OCI-LY1 (cell line): ENCODE results near the gene TBCEL.

Experiments used
- CTCF ChIP-seq: fragments of 200-600 bp; sonication (generic), shearing (Covaris generic); IDR thresholded peaks from 2 replicates; pipeline ENCODE4 v1.5.1; 2017; ENCODE audit warnings: mild to moderate bottlenecking, antibody characterized with exemption, low read length, moderate library complexity, mixed read lengths
- EZH2 ChIP-seq: fragments of 200-600 bp; sonication (generic), shearing (Covaris generic); IDR thresholded peaks from 2 replicates; pipeline ENCODE4 v1.8.0; 2017; ENCODE audit warnings: borderline replicate concordance, mixed run types, mild to moderate bottlenecking, antibody characterized with exemption, low read length, moderate library complexity, mixed read lengths

GRCh38 chr11:121108413-121108812 lies 84.5 kb downstream of the TBCEL start:
- TF ChIP-seq CTCF (no peak), EZH2 (no peak)
